ENCODE results near the gene LHFPL2.

LHFPL2 gene

GRCh38 chr5:78642701-78643100, 5.9 kb downstream of the LHFPL2 start:
- DNase-seq = no peak

DNA sequence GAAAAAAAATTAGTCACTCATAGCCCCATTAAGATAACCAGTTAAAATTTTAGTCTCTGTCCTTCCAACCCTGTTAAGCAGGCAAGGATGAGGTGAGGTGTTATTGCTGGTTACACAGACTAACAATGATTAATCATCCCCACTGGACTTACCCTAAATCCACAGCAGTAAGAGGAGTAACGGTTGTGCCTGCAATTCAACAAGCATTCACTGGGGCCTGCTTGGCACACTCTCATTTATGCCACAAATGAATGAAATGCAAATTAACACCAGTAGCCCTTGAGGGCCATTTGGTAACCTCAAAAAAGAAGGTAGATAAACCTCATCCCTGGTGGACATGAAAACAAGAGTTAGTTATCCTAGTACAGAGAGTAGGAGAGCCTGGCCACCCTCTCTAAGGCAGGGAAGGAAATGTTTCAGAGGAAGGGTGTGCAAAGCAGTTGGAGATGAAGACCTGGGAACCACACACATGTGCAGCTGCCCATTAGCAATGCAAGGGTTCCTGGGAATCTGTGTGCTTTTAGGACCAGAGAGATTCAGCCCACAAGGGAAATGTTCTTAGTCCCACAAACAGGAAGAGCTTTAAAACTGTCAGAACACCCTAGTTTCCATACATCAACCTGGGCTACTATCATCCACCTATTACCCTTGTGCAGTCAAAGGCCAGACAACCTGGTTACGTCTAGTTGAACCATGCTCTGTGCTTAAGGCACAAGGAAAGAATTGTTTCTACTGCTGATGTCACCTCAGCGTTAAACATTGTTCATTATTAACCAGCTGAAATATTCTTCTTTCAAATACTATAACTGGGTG, 7.7 kb downstream of the LHFPL2 start:
- DNase-seq = no peak

- DNase-seq = no peak
Observed at GRCh38 chr5:78639791-78640190, 8.8 kb downstream of the LHFPL2 start.

DNA sequence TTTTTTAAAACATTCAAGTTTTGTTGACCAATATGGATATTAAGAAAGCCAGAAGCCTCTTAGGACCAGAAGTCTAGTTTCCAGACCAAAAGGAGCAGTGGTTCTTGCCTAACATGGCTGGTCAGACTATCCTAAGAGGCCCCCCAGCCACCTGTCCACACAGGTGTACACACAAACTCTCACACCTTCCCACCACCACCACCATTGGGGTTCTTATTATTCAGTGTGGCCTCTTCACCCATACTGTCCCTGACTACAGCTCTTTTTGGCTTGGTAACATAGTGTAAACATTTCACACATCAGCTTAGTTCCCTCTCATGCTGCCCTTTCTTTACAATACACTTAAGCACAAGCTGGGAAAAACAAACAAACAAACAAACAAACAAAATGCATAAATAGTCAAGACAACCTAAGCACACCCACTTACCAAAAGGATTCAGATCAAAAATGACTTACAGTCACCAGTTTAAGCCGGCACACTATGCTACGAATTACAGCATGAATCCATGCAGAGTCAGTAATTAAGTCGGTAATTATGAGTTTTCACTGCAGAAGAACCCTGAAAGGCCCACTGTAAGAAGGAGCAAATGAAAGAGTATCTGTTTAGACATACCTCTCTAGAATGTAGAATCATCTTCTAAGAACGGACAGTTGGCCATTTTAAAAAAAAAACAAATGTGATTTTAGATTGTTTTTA, 9.5 kb downstream of the LHFPL2 start:
- no peak for DNase-seq

- peak in 20 of 58 donors; percentile 8 to 66 (median 25) for DNase-seq
Observed at GRCh38 chr5:78638423-78638822, 10.1 kb downstream of the LHFPL2 start.

GRCh38 chr5:78637468-78637867, 11.1 kb downstream of the LHFPL2 start:
- DNase-seq = no peak

GRCh38 chr5:78636682-78637081, 11.9 kb downstream of the LHFPL2 start:
- no peak for DNase-seq

DNA sequence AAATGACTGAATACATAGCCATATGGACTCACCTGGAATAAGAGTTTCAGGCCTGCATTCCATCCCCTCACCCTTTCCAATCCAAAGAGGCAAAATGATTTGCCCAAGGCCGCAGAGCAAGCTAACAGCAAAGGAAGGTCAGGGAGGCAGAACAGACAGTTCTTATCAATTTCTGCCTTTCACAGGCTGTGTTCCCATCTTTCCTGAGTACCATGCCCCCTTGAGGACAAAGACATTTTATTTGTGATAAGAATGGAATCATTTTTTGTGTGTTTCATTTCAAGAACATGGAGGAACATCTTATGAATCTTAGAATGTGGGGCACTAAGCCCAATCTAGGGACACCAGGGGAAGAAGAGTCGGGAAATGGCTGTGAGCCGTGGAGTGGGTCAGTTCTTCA, 13.9 kb downstream of the LHFPL2 start:
- no peak for DNase-seq

GRCh38 chr5:78634229-78634628, 14.3 kb downstream of the LHFPL2 start:
- DNase-seq = no peak

GRCh38 chr5:78633700-78634099, 14.9 kb downstream of the LHFPL2 start:
- DNase-seq = no peak

DNA sequence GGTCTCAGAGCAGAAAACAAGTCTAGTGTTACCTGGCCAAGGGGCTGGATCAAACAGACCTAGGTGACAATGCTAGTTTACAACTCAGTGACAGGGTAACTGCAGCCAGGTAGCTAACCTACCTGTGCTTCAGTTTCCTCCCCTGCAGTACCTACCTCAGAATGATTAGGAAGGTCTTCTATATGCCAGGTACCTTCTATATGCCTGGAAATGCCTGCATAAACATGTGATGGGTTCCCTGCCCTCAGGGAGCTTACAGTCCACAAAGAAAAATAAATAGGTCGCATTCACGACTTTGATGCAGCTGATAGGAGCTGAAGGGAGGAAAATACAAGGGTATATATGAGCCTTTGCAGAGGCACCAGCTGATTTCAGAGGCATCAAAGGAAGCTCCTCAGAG, 16.1 kb downstream of the LHFPL2 start:
- DNase-seq = no peak

- no peak for DNase-seq
Observed at GRCh38 chr5:78631931-78632330, 16.6 kb downstream of the LHFPL2 start.

GRCh38 chr5:78630047-78630446, 18.5 kb downstream of the LHFPL2 start:
- no peak for DNase-seq

- no peak for DNase-seq
Observed at GRCh38 chr5:78629624-78630023, 18.9 kb downstream of the LHFPL2 start.

DNA sequence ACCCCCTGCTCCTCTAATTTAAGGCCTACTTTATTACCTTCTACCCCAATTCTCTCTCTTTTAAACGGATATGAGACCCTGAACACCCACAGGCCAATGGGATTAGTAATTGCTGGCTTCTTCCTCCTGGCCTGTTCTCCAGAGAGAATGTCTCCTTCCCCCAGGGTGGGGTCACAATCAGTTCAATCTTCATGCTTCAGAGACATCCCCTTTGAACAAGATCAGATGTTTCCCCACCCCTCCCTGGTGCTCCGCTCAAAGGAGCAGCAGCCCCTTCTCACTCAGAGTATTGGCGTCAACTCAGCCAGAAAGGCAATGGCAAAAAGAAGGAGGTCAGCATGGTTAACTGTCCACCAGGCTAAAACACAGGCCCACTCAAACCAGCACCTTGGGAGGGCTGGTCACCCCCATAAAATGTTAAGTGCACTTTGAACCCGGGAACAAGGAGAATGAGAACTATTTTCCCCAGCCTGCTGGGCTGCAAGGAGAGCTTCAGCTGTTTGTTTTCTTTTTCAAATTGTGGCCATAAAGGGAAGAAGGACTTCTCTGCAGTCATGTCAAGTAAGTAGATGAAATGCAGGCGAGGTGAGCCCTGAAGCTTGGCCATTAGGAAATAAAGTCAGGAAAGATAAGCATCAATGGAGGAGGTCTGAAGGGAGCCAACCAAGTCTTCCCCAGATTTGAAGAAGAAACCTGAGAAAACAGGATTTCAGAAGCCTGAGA, 20.1 kb downstream of the LHFPL2 start:
- DNase-seq = no peak

GRCh38 chr5:78627766-78628165, 20.8 kb downstream of the LHFPL2 start:
- DNase-seq = no peak

- DNase-seq = peak in 7 of 58 donors; percentile 10 to 37 (median 19)
Observed at GRCh38 chr5:78627175-78627574, 21.4 kb downstream of the LHFPL2 start.

GRCh38 chr5:78626009-78626571, 22.5 kb downstream of the LHFPL2 start:
- no peak for DNase-seq

GRCh38 chr5:78624992-78625391, 23.6 kb downstream of the LHFPL2 start:
- DNase-seq = no peak

DNA sequence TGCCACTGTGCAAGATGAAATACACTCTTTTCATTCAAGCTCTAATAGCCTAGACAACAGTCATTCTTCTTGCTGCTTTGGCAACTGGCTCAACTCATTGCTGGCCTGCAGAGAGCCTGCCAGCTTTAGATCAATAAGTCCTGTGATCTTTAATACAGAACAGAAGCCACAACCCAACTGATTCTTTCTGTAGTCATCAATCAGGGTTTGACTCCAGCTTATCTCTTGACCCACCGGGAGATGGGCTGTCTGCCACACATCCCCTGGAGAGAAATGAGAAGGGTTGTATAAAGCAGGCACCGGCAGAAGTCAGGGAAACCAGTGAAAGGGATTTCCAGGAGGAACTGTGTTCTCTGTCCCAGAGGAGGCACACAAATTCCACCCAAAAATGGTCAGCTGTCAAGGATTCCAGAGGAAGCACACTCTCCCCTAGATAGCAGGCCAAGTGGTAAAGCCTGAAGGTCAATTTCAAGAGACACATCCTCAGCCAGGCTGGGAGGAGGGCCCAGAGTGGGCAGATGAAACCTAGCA, 24.5 kb downstream of the LHFPL2 start:
- peak in 1 of 58 donors; percentile 29 for DNase-seq

DNA sequence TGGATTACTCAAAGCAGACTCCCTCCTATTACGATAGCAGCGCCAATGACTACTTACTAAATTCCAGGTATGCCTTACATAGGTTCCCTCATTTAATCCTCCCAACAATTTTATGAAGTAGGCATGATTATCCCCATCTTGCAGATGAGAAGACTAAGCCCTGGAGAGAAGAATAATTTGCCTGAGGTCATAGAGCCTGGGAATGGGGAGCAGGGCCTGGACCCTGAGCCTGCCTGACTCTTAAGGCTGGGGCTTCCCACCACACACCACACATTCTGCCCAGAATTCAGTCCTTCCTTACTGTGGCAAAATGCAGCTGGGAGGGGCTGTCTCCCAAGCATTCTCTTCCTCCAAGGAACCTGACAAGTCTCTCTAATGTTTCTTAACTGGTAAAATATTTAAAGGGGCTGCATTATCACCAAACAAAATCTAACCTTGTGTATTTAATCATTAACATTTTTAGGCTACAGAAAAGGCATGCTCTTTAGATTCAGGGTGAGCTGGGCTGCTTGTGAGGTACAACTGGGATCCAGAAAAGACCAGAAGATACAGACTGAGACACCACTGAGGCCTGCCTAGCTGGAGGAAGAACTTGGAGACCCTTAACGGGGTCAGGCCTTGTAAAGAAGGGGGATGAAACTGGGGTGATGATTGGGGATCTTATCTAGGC, 26.1 kb downstream of the LHFPL2 start:
- no peak for DNase-seq

Measured in anterior cingulate cortex (tissue), 58 donors.